HG03139 (cell line): ENCODE data around the gene SEPTIN1.

Experiments used
- ATAC-seq: cut with Tn5 transposase; IDR thresholded peaks from one replicate; pipeline ENCODE4 v1.9.1; 2021; ENCODE audit not compliant: unreplicated experiment

SEPTIN1 gene

DNA sequence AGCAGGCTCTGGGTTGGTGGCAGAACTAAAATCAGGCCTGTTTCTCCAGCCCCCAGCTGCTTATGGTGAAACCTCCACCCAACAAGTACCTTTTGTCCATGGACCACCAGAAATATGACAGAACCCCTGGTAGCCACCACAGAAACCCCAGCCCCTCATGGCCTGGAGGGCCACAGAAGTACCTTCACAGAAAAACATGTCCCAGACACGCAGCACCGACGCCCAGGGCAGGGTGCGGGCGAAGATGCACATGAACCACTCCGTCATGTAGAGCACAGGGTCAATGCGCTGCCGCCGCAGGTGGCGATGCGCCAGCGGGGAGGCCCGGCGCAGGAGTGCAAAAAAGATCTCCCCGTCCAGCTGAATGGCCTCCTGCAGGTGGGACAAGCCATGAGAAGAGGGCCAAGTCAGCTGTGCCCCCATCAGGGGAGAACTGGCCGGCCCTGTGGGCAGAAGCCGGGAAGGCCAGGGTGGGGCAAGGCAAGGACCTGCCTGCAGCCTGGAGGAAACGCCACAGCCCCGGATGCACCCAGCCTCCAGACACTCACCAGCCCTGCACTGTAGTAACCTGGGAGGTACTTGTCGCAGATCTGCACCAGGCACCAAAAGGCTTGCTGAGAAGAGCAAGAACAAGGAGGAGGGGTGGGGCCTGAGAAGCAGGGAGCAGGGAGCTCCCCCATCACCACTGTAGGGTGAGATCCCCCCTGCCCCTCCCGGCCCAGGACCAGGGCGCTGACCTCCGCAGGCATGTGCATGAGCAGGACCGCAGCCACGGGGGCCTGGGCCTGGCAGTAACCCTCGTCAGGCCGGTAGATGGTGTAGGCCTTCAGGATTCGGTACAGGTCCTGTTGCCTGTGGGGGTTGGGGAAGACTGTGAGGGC, 23.1 kb downstream of the SEPTIN1 start:
- ATAC-seq = no peak

DNA sequence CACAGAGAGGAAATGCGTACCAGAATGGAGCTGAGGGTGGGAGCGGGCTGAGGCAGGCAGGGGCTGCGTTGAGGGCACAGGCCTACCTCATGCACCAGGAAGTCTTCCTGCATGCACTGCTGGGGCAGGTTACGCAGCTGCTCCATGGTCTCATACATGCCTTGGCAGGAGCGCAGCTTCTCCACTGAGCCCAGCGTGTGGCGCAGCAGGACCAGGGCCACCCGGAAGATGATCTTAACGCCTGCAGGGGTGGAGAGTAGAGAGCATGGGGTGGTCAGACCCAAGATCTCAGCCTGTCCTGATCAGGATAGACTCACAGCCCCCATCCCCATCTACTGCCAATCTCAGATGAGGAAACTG, 23.8 kb downstream of the SEPTIN1 start:
- no peak for ATAC-seq

DNA sequence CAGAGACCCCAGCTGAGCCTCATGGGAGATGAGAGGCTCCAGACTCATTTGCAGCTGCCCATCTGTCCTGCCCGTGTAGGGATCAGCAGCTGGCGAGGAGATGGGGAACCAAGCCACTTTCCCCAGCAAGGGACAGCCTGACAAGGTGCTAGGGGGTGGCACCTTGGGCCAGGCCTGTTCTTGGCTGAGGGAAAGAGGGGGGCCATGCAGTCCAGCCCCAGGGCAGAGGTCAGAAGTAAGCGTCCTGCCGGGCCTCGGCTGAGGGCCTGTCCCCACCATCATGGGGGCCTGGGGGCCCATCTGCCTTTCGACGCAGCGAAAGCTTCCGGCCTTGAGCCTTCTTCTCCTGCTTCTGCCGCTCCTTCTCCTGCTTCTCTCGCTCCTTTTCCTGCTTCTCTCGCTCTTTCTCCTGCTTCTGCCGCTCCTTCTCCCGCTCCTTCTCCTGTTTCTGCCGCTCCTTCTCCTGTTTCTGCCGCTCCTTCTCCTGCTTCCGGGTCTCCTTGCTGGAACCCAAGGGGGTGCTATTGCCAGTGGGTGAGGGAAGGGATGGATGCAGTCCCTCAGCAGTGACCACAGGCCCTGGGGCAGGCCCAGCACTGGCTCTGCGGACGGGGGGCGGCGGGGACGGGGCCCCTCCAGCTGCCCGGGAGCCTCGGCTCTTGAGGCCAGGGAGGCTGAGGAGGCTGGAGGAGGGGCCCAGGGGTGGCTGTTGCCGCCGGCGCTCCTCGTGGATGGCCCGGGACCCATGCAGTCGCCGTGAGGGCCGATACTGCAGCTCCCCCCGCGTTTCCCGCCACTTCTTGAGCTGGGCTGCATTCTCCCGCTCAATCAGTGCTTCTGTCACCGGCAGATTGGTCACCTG, 24.4 kb downstream of the SEPTIN1 start:
- ATAC-seq = no peak

DNA sequence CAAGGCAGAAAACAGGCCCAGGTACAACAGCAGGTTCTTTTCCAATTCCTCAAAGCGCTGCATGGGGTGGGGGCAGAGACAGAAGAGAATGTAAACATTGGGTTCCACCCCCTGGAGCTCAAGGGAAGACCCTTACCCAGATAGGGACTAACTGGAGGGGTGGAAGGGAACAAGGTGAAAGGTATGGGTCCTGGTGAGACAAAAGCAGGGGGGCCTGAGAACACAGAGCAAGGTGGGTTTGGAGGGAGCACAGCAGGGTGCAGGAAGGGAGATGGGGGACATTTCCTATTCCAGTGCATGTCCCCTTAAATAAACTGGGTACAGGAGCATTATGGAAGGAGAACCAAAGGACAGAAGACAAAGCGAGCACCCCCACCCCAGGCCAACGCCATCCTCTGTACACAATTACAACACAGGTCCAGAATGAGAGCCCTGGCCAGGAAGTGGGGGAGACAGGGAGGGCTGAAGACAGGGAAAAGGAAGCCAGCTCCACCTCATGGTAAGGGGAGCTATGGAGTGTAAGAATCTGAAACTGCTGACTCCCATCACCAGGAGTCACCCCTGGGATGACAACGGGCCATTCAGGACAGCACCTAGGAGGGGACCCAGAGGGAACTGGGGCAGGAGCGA, 25.2 kb downstream of the SEPTIN1 start:
- no peak for ATAC-seq

DNA sequence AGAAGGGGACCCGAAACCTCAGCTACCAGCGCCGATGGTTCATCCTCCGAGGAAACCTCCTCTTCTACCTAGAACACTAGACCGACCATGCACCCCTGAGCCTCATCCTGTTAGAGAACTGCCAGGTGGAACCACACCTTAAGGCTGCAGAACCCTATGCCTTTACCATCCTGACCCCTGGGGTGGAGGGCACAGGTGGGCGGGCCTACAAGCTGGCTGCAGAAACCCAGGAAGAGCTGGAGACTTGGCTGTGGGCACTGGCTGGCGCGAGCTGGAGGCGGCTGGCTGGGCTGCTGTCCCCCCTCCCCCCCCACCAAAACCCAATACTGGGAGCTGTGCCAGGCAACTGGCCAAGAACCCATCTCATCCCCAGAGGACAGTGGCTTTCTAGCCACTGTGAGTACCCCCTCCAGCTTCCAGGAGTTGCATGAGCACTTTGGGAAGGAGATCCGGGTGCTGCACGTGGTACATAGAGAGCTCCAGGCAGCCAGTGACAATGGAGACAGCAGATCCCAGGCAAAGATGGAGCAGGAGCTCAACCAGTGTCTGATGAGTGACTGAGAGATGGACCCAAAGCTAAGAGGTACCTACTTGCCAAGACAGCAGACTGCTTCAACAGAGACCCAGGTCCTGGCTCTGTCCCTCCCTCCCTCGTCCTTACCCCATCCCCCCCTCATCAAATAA, 25.8 kb downstream of the SEPTIN1 start:
- ATAC-seq = no peak

DNA sequence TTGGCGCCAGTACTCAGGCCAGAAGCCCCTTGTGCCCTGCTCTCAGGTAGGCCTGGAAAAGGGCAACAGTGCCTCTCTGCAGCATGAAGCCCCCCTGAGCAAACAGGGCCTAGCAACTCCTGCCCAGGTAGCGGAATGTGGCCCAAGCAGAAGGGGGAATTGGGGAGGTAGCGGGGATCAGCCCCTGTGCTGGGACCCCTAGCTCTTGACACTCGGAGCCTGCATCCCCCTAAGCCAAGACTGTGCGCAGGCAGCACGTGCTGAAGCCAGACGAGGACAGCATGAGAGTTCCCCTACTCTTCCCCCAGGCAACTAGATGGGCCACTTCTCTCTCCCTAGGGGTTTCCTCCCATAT, 26.4 kb downstream of the SEPTIN1 start:
- no peak for ATAC-seq

DNA sequence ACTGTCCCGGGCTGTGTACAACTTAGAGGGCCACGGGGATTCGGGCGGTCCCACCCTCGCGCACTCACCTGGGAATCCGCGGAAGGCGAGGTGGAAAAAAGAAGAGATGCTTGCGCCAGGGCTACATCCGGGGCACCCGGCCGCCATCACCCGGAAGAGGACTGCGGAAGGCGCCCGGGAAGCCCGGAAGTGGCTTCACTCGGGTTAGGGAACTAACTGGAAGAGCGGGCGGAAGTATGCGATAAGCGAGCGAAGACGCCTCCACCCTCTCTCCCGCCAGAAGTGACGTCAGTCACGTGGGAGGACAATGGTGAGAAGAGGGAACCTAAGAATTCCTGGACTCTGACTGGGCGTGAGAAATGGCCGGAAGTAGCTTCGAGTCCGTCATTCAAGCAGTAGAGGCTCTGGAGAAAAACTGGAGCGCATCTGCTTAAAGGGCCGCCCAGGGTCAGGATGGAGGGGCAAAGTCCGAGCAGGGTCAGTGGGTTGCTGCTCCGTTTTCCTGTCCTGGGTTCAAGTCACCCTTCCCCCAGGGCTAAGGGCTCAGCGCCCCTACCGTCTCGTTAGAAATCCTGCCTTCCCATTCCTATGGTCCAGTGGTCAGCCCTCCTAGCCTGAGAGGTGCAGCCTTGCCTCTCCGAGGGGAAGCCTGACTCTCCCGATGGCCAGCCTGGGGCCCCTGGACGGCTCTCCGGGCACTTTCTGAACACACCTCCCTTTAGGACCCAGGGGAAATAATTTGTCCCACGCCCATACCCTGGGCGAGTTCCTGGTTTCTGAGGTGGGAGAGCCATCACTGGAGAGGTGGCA, 27.0 kb downstream of the SEPTIN1 start, which contains the start of gene CD2BP2:
CD2BP2 (minus strand) TSS at position 165 of the 810 bp plus-strand sequence. CDS start 627 bp downstream, outside the sequence.
- peak; percentile 55 for ATAC-seq

DNA sequence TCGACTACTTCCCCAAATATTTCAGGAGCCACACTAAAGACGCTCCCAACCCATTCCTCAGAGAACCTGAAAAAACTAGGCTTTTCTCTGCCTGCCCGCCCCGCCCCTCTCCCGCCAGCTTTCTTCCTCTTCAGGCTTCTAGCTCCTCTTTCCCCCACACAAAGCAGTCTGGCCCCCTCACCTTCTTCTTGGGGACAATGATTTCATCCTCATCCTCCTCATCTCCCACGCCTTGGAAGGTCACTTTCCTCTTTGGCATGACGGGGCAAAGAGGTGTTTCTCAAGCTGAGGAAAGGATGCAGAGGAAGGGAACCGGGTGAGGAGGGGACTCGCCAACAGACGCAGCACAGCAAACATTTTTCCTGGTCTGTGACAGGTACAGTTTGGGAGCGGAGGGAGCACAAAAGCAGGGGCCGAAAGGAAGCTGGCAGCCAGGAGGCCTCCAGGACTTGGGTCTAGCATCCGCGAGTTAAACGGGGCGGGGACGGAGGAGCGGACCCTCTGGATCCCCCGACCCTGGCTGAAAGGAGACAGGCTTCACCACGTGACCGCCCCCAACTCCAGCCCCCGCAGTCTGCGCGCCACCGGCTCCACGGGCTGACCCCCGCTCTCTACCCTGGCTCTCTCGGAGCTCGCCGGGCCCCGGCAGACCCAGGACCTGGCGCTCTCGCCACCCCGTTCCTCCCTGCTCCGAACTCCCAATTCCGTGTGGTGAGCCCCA, 27.8 kb downstream of the SEPTIN1 start:
- ATAC-seq = no peak

DNA sequence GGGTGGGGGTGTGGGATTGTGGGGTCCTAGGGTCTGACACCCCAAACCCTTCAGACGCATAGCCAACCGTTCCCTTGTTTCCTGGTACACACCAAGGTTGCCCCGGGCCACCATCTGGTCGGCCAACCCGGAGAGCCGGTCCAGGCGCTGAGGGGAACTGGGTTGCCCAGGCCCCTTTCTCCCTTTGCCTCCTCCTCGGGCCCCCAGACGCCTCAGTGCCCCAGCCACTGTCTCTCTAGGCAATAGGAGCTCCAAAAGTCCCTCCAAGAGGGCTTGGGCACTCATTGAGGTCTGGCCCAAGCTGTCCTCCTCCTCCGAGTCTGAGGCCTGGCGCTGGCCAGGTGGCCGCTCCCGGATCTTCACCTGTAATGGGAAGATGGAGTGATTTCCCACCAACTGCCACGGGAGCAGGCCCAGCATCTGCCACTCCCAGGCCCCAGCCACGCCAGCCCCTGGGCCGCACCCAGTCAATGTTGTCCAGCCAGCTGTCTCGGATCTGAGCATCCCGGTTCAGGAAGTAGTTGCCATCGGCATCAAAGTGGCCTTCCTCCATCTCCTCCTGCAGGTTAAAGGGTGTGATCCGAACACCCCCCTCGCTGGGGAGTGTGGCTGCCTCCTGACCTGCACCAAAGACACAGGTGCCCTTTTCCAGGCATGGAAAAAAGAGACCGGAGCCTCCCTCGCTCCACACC, 28.8 kb downstream of the SEPTIN1 start:
- no peak for ATAC-seq

DNA sequence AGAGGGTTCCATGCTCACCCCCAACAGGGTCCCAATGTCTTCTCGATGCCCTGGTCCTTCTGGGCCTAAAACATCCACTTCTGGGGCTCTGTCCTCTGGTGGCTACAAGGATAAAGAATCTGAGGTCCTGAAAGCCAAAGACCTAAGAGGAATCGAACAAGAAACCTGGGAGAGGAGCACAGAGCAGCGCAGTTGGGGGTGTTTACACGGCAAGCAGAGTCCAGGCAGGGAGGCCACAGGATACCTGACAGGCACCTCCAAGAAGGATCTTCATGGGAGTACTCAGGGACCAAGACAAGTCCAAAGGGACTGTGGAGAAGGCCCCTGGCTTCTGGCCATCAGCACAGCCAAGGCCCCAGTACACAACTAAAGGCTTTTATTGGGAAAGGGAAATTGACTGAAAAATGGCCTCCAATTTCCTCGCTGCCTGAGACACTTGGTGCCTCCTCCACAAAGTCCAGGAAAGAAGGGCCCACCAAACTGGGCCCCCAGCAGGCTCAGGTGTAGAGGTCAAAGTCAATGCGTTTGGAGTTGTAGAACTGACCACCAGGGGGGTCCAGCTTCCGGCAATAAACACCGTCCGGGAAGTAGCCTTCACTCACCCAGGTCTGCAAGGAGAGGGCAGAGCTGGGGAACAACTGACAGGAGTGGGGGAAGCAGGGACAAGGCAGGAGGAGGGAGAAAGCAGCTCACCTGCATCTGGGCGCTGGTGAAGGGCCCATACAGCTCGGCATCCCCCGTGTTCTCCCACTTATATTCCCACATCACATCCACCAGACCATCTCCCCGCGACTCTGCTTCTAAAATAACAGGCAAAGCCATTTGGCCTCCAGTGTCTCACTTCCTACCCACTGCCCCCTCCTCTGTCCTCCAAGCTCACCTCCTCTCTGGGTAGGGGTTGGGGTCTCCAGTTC, 29.6 kb downstream of the SEPTIN1 start:
- no peak for ATAC-seq

DNA sequence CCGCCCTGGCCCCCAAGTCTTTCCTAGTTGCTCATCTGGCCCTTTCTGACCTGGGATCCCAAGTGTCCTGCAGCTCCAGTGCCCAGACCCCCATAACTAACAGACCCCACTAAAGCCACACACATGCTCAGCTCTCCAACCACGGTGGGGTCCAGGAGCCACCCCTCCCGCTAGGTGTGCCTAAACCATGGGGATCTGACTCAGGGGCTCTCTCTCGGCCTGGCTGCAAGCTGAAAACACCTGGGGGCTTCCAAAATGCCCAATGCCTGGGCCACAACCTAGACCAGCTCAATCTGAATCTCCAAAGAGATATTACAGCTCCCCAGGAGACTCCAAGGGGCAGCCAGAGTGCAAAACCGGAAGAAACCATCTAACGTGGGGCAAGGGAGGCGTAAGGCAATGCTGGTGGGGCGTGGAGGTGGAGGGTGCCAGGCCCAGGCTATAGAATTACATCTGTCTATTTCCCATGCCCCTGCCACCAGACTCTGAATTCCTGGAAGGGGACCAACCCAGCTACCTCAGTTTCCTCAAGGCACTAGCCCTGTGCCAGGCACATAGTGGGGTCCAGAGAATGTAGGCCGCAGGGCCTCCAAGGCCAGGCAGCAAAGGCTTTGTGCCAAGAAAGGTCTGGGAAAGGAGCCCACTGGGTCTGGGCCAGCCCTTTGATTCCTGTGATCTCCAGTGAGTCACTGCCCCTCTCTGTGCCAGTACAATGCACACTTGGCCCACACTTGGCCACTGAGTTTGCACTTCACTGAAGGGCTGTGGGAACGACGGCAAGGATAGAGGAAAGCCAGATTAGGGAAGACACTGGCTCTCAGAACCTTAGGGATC, 30.6 kb downstream of the SEPTIN1 start:
- no peak for ATAC-seq

DNA sequence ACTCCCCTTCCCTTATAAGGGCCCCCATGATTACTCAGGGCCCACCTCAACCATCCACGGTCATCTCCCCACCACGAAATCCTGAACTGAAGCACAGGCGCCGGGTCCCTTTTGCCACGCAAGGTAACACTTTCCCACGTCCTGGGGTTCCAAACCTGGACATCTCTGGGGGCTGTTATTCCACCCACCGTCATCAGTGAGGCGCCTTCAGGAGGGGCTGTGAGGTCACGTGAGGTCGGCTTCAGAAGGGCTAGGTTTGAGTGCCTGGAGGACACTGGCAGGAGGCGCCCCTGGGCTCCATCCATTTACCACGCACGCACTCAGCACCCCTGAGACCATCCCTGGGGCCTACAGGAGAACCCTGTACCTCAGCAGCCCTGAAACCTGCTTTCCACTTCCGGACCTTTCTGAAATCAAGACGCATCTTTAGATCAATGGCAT, 31.3 kb downstream of the SEPTIN1 start:
- ATAC-seq = no peak

DNA sequence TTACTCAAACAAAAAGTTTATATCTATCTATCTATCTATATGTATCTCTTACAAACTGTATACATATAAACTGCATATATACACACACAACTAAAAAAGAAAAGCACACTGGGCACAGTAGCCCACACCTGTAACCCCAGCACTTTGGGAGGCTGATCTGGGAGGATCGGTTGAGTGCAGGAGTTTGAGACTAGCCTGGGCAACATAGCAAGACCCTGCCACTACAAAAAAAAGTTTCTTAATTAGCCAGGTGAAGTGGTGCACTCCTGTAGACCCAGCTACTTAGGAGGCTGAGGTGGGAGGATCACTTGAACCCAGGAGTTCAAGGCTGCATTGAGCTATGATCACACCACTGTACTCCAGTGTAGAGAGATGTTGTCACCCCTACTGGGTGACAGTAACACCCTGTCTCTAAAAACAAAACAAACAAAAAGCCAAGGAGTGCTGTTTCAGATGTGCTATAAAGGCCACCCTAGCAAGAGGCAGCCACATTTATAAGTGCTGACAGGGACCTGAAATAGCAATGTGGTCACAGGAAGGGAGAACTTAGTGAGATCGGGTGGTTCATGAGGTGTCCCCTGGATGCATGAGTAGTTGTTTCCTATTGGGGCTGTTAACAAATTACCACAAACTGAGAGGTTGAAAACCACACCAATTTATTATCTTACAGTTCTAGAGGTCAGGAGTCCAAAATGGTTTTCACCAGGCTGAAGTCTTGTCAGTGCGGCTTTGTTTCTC, 32.1 kb downstream of the SEPTIN1 start:
- ATAC-seq = peak; percentile 41

DNA sequence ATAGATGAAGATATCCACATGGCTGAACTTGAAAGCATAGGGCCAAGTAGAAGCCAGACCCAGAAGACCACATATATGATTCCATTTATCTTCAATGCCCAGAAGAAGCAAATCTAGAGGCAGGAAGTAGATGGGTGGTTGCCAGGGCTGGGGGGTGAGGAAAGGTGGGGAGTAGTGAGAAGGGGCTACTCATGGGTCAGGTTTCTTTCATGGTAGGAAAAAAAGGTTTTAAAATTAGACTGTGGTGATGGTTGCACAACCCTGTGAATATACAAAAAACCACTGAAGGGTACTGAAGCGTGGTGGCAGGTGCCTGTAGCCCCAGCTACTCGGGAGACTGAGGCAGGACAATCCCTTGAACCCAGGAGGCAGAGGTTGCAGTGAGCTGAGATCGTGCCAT, 32.7 kb downstream of the SEPTIN1 start:
- no peak for ATAC-seq

DNA sequence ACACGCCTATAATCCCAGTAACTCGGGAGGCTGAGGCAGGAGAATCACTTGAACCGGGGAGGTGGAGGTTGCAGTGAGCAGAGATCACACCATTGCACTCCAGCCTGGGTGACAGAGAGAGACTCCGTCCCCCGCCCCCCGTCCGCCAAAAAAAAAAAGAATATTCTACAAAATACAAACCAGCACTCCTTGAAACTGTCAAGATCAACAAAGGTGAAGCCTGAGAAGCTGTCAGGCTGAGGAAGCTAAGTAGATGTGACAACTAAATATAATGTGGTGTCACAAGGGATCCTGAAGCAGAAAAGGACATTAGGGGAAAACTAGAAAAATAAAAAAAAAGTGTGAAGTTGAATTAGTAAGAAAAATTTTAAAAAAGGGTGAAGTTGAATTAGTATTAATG, 33.4 kb downstream of the SEPTIN1 start:
- ATAC-seq = no peak

DNA sequence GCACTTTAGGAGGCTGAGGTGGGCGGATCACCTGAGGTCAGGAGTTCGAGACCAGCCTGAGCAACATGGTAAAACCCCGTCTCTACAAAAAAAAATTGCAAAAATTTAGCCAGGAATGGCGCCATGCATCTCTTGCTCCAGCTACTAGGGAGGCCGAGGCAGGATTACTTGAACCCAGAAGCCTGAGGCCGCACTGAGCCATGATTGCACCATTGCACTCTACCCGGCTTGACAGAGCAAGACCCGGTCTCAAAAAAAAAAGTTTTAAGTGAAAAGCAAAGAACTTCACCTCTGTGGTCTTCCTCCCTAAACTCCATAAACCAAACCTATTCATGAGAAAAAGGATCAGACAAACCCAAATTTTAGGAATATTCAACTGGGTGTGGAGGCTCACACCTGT, 34.2 kb downstream of the SEPTIN1 start:
- ATAC-seq = no peak
